Spleen (tissue), 7 donors: Measurements from ENCODE around the gene CFAP221.
"Not testable (repeated sequence)": the region's sequence is repeated elsewhere in the genome, so short reads cannot be mapped to it uniquely, and the experiment has no call there.

Experiments
- POLR2AphosphoS5 ChIP-seq, 3 donors: sonication (generic); formaldehyde crosslinking; IDR thresholded peaks; one replicate each; pipeline ENCODE4 v1.5.1; 2017; ENCODE audit warnings: antibody characterized with exemption in 3 of 3
- TF ChIP-seq, protein P1 (sequence below), 11 experiments: fragments of 200-600 bp in 7 of 11; fragments of 450-650 bp in 4 of 11; sonication (generic) in 4 of 11; IDR thresholded peaks in 8 of 11; conservative IDR thresholded peaks in 3 of 11; 1 replicate in 7 of 11; 2 replicates in 4 of 11; pipeline versions ENCODE4 v1.4.0 to v1.8.0; 2016 to 2021; ENCODE audit warnings: antibody characterized with exemption in 11 of 11, inconsistent platforms in 4 of 11, mild to moderate bottlenecking in 1 of 11
- donor health status: DM: no; HTN: no; CAD: no; lungs with moderate emphysema.
- donor health status: DM: no; HTN: no; CAD: no.
- donor health status: DM: no; HTN: no; CAD: no.

- not testable (repeated sequence) for TF ChIP-seq POLR2AphosphoS5 (IDR thresholded peaks at IDR 0.05)
- TF ChIP-seq, protein P1, sequence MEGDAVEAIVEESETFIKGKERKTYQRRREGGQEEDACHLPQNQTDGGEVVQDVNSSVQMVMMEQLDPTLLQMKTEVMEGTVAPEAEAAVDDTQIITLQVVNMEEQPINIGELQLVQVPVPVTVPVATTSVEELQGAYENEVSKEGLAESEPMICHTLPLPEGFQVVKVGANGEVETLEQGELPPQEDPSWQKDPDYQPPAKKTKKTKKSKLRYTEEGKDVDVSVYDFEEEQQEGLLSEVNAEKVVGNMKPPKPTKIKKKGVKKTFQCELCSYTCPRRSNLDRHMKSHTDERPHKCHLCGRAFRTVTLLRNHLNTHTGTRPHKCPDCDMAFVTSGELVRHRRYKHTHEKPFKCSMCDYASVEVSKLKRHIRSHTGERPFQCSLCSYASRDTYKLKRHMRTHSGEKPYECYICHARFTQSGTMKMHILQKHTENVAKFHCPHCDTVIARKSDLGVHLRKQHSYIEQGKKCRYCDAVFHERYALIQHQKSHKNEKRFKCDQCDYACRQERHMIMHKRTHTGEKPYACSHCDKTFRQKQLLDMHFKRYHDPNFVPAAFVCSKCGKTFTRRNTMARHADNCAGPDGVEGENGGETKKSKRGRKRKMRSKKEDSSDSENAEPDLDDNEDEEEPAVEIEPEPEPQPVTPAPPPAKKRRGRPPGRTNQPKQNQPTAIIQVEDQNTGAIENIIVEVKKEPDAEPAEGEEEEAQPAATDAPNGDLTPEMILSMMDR (IDR thresholded peaks at IDR 0.05 in 8 of 11, conservative IDR thresholded peaks at IDR 0.05 in 3 of 11) = not testable (repeated sequence)
These were observed 74.5 kb downstream of the CFAP221 start for GRCh38 chr2:119618725-119619124.
